GM12878 (cell line): ENCODE data around the gene ANKRD66. TPM values are rescaled to one million over a fixed set of nuclear protein-coding genes. Genes with fewer than 3 reads are reported as not detected.

Experiments used
- ATAC-seq: fragments of 200-7000 bp; cut with Tn5 transposase; 3 replicates; pipeline ENCODE4 v1.9.1; 2020; ENCODE audit warnings: mild to moderate bottlenecking, moderate library complexity
- BruUV-seq: library from RNA; stranded (reverse); fragments of 400-500 nt; replicated peaks from 2 replicates; lab custom pipeline; 2021; lab: Mats Ljungman, UMichigan
- CTCF ChIA-PET: fragments of 300-600 bp; sonication (Branson Sonifier 250); formaldehyde crosslinking; extraction: SDS; loops from one replicate; lab custom pipeline; 2021; ENCODE audit warnings: inconsistent platforms; lab: Yijun Ruan, JAX
- POLR2A ChIA-PET: fragments of 350-600 bp; formaldehyde crosslinking; extraction: SDS; loops from one replicate; lab custom pipeline; 2021; ENCODE audit warnings: inconsistent platforms; lab: Charles Lee
- RAD21 ChIA-PET: fragments of 300-600 bp; sonication (Branson Sonifier 250); formaldehyde crosslinking; loops from one replicate; lab custom pipeline; 2023; ENCODE audit warnings: antibody characterized with exemption; ENCODE audit not compliant: unreplicated experiment; lab: Charles Lee
- SMC1A ChIA-PET: fragments of 300-600 bp; sonication (Branson Sonifier 250); formaldehyde crosslinking; loops from one replicate; lab custom pipeline; 2023; ENCODE audit not compliant: unreplicated experiment, uncharacterized antibody; lab: Charles Lee
- DNase-seq: peaks from one replicate; pipeline ENCODE4 v3.0.0-alpha.2; 2011; ENCODE audit warnings: low read depth, low spot score
- FAIRE-seq: peaks from 3 replicates; lab custom pipeline; 2011; peaks lifted over from hg19 to GRCh38; lab: Jason Lieb, UNC
- H2AFZ ChIP-seq: 2 replicates; pipeline ENCODE4 v1.6.0; 2011; ENCODE audit warnings: low read depth, low read length, control low read depth; ENCODE audit not compliant: control insufficient read depth
- H3K27ac ChIP-seq: 2 replicates; pipeline ENCODE4 v1.5.1; 2011; ENCODE audit warnings: control low read depth; ENCODE audit not compliant: control insufficient read depth, insufficient read depth
- H3K27me3 ChIP-seq, 2 experiments: replicated peaks in 1 of 2; 2 replicates each; pipeline versions ENCODE4 v1.6.0 to v1.6.1; 2011; ENCODE audit warnings: low read length in 1 of 2; ENCODE audit not compliant: control insufficient read depth in 2 of 2, insufficient read depth in 2 of 2
- H3K36me3 ChIP-seq, 2 experiments: 2 replicates each; pipeline ENCODE4 v1.5.1; 2011; ENCODE audit warnings: low read length in 1 of 2; ENCODE audit not compliant: control insufficient read depth in 2 of 2, insufficient read depth in 2 of 2
- H3K4me1 ChIP-seq: 2 replicates; pipeline ENCODE4 v1.6.1; 2011; ENCODE audit warnings: mild to moderate bottlenecking, low read length, moderate library complexity, mixed read lengths; ENCODE audit not compliant: control insufficient read depth, insufficient read depth
- H3K4me2 ChIP-seq: 2 replicates; pipeline ENCODE4 v1.6.0; 2011; ENCODE audit warnings: control low read depth; ENCODE audit not compliant: control insufficient read depth, insufficient read depth
- H3K4me3 ChIP-seq: fragments of 200-600 bp; sonication (generic); 2 replicates; pipeline ENCODE4 v1.5.1; 2016
- H3K79me2 ChIP-seq: 2 replicates; pipeline ENCODE4 v1.6.0; 2011; ENCODE audit warnings: low read length; ENCODE audit not compliant: control insufficient read depth, insufficient read depth
- H3K9ac ChIP-seq: 2 replicates; pipeline ENCODE4 v1.8.0; 2011; ENCODE audit warnings: low read length, control low read depth, mixed read lengths; ENCODE audit not compliant: control insufficient read depth, insufficient read depth
- H3K9me3 ChIP-seq: replicated peaks from 3 replicates; pipeline ENCODE4 v1.5.1; 2011; ENCODE audit warnings: mild to moderate bottlenecking, low read length; ENCODE audit not compliant: control insufficient read depth, insufficient read depth
- H4K20me1 ChIP-seq: 2 replicates; pipeline ENCODE4 v1.6.0; 2011; ENCODE audit not compliant: control insufficient read depth, insufficient read depth
- CEBPB ChIP-seq, 2 experiments: fragments of 150-350 bp in 1 of 2; IDR thresholded peaks; 2 replicates each; pipeline ENCODE4 v1.6.1; 2012 to 2014; ENCODE audit warnings: low read depth in 2 of 2, low read length in 2 of 2, borderline replicate concordance in 1 of 2, inconsistent platforms in 1 of 2
- CHD1 ChIP-seq: IDR thresholded peaks from 2 replicates; pipeline ENCODE4 v1.6.1; 2012; ENCODE audit warnings: low read depth, low read length, improper control_type of control experiment
- ESRRA ChIP-seq: IDR thresholded peaks from 2 replicates; pipeline ENCODE4 v1.6.1; 2012; ENCODE audit warnings: mild to moderate bottlenecking, low read length, improper control_type of control experiment
- FOS ChIP-seq: IDR thresholded peaks from 3 replicates; pipeline ENCODE4 v1.6.1; 2011; ENCODE audit warnings: borderline replicate concordance; ENCODE audit not compliant: insufficient read length; ENCODE audit errors: extremely low read depth
- TCF12 ChIP-seq: IDR thresholded peaks from 2 replicates; pipeline ENCODE4 v1.6.1; 2011; ENCODE audit warnings: low read depth, mild to moderate bottlenecking, low read length
- ZBTB11 ChIP-seq: fragments of 450-650 bp; formaldehyde crosslinking; IDR thresholded peaks from 2 replicates; pipeline ENCODE4 v1.5.0; 2022; ENCODE audit warnings: mild to moderate bottlenecking, missing genetic modification characterization
- ZNF24 ChIP-seq: fragments of 450-650 bp; IDR thresholded peaks from 2 replicates; pipeline ENCODE4 v1.6.1; 2017; ENCODE audit warnings: antibody characterized with exemption, mild to moderate bottlenecking
- WGBS: methylation state at CpG from one replicate; pipeline ENCODE4 v1.1.6; 2016; ENCODE audit warnings: low lambda C conversion rate; ENCODE audit not compliant: insufficient replicate concordance, insufficient coverage; ENCODE audit errors: missing lambda C conversion rate; 5-methylcytosine and 5-hydroxymethylcytosine counted together
- in situ Hi-C: fragments of 300-500 bp; cut with MboI; formaldehyde crosslinking; loops from 9 replicates; pipeline ENCODE4 v1.14.3; 2018; ENCODE audit warnings: mixed read lengths
- intact Hi-C: fragments of 100-400 bp; cut with micrococcal nuclease; formaldehyde crosslinking; loops from one replicate; pipeline ENCODE4 v1.14.2; 2022; ENCODE audit not compliant: unreplicated experiment
- polyA plus RNA-seq, 11 experiments: library from polyadenylated mRNA; depleted of rRNA in 4 of 11; unstranded in 6 of 11; stranded (reverse) in 5 of 11; fragments of >200 nt; fragmentation: Nextera tagmentation in 4 of 11; fragmentation: Illumina TruSeq in 1 of 11; extraction: Ambion mirVana in 4 of 11; extraction: Trizol in 1 of 11; gene quantifications; 1 replicate in 1 of 11; 2 replicates in 10 of 11; pipeline versions ENCODE4 v1.2.1 to v1.2.3, GENCODE V29; 2011 to 2016; ENCODE audit warnings: inconsistent platforms in 2 of 11, missing spikeins in 2 of 11, low read depth in 1 of 11
- total RNA-seq, 4 experiments: library from RNA; depleted of rRNA in 3 of 4; stranded (reverse); fragments of >200 nt in 3 of 4; fragmentation: Illumina TruSeq in 1 of 4; extraction: Trizol in 1 of 4; gene quantifications; 2 replicates each; pipeline versions ENCODE4 v1.2.1 to v1.2.3, GENCODE V29; 2013 to 2021

The ANKRD66 gene
- total and polyA plus RNA-seq, 10 of the 15 experiments (the other 5 are each of a cell fraction or from before 2014, with no cell fraction given), result not detected

- H3K9me3 ChIP-seq, result no peaks in the 10 kb centered on the region
- no TSS peak for BruUV-seq
- no peaks in the 10 kb centered on the region for H3K36me3 ChIP-seq
- H4K20me1 ChIP-seq, result no peaks in the 10 kb centered on the region
- no peaks in the 10 kb centered on the region for H3K79me2 ChIP-seq
- RAD21 ChIA-PET, result no interaction called here
- ATAC-seq (no peak), DNase-seq (no peak), FAIRE-seq (no peak)
- SMC1A ChIA-PET, result interaction anchor here (0.8 kb wide), 1 partner anchor 23 kb away, joined by 3 read pairs; no protein-coding TSS in a partner anchor
- H3K4me2 ChIP-seq, result no peak overlapping the region
- WGBS, result 22% methylated on average over 7 of the region's 7 CpGs
- CTCF ChIA-PET, result no interaction called here
- in situ Hi-C loops (no loop called here), intact Hi-C loops (no loop called here)
- no peaks in the 10 kb centered on the region for H3K4me1 ChIP-seq
- no peak overlapping the region for H3K27ac ChIP-seq
- POLR2A ChIA-PET, result no interaction called here
- no peak for TF ChIP-seq ZBTB11 (CRISPR knock-in tag)
- no peak for TF ChIP-seq ESRRA
- no peak for TF ChIP-seq TCF12
- TF ChIP-seq CEBPB (IDR thresholded peaks at IDR 0.05; ENCODE audit: borderline replicate concordance in 1 of 2, low read depth in 2 of 2, low read length in 2 of 2), result no peak
- TF ChIP-seq ZNF24, result no peak
- TF ChIP-seq CHD1, result no peak
- TF ChIP-seq FOS, result no peak
- TF ChIP-seq, all 136 proteins: peak for 0
- Histone ChIP-seq H2AFZ (no peak overlapping the region), H3K4me3 (no peak overlapping the region), H3K9ac (no peak overlapping the region), H3K27me3 (no peaks in the 10 kb centered on the region)
Measured at GRCh38 chr6:46756469-46757213, 9.9 kb downstream of the ANKRD66 start.
